CD4-positive, alpha-beta T cell (primary cell): ENCODE measurements around the gene PKD2. TPM values are rescaled to one million over a fixed set of nuclear protein-coding genes. Genes with fewer than 3 reads are reported as not detected.

ENCODE experiments used
- ATAC-seq: fragments of 200-7000 bp; cut with Tn5 transposase; one replicate; pipeline ENCODE4 v1.10.0; 2022; ENCODE audit warnings: mild to moderate bottlenecking; ENCODE audit not compliant: poor library complexity
- CTCF ChIA-PET: fragments of 350-600 bp; sonication (Branson Sonifier 250); formaldehyde crosslinking; loops from one replicate; lab custom pipeline; 2021; ENCODE audit warnings: antibody characterized with exemption, inconsistent platforms; lab: Charles Lee
- POLR2A ChIA-PET: fragments of 350-600 bp; sonication (Branson Sonifier 250); formaldehyde crosslinking; loops from one replicate; lab custom pipeline; 2021; ENCODE audit warnings: antibody characterized with exemption, inconsistent platforms; lab: Charles Lee
- DNase-seq, 14 experiments: peaks; one replicate each; pipeline ENCODE4 v3.0.0-alpha.2; 2013 to 2020; ENCODE audit warnings: mixed read lengths in 2 of 14
- H3K27ac ChIP-seq, 2 donors: one replicate each; pipeline versions ENCODE4 v1.5.1 to v1.7.0; 2013; ENCODE audit warnings: low read length in 2 of 2, low read depth in 1 of 2, mild to moderate bottlenecking in 1 of 2
- H3K27me3 ChIP-seq, 2 experiments: 1 replicate in 1 of 2; 2 replicates in 1 of 2; pipeline versions ENCODE4 v1.6.1 to v1.7.0; 2013; ENCODE audit warnings: low read length in 2 of 2, control low read depth in 1 of 2, mild to moderate bottlenecking in 1 of 2, moderate library complexity in 1 of 2; ENCODE audit not compliant: insufficient read depth in 2 of 2, control insufficient read depth in 1 of 2
- H3K36me3 ChIP-seq: one replicate; pipeline ENCODE4 v1.6.1; 2013; ENCODE audit warnings: low read length, control low read depth; ENCODE audit not compliant: insufficient read depth
- H3K4me1 ChIP-seq: one replicate; pipeline ENCODE4 v1.6.1; 2013; ENCODE audit warnings: low read length, control low read depth; ENCODE audit not compliant: insufficient read depth
- H3K4me3 ChIP-seq: one replicate; pipeline ENCODE4 v1.5.1; 2013; ENCODE audit warnings: mild to moderate bottlenecking, low read length, moderate library complexity
- H3K9me3 ChIP-seq, 2 experiments: 1 replicate in 1 of 2; 2 replicates in 1 of 2; pipeline versions ENCODE4 v1.6.1 to v1.7.0; 2013; ENCODE audit warnings: low read length in 2 of 2, mild to moderate bottlenecking in 2 of 2, control low read depth in 1 of 2, moderate library complexity in 1 of 2; ENCODE audit not compliant: control insufficient read depth in 1 of 2, insufficient read depth in 1 of 2
- H3K27ac Mint-ChIP-seq: one replicate; pipeline ENCODE4 v1.8.0; 2020; ENCODE audit warnings: mixed read lengths
- H3K27me3 Mint-ChIP-seq: one replicate; pipeline ENCODE4 v1.8.0; 2021; ENCODE audit warnings: mixed read lengths
- H3K36me3 Mint-ChIP-seq: one replicate; pipeline ENCODE4 v1.8.0; 2021; ENCODE audit warnings: low read depth, mixed read lengths
- H3K4me1 Mint-ChIP-seq: one replicate; pipeline ENCODE4 v1.8.0; 2021; ENCODE audit warnings: low read depth, mixed read lengths
- H3K4me3 Mint-ChIP-seq: one replicate; pipeline ENCODE4 v1.8.0; 2020; ENCODE audit warnings: mild to moderate bottlenecking, mixed read lengths
- H3K9me3 Mint-ChIP-seq: one replicate; pipeline ENCODE4 v1.8.0; 2020; ENCODE audit warnings: mixed read lengths
- intact Hi-C, 2 experiments: fragments of 100-400 bp; cut with DNase I in 1 of 2; cut with micrococcal nuclease in 1 of 2; formaldehyde crosslinking; loops; one replicate each; pipeline versions ENCODE4 v1.15.1 to v1.9.0; 2023 to 2025; cut with DNase I, micrococcal nuclease
- total RNA-seq, 174 experiments: library from RNA in 2 of 174; stranded (reverse) in 2 of 174; gene quantifications; one replicate each; pipeline ENCODE4 v1.2.3 and lab custom pipeline; 2021 to 2026
- TF ChIP-seq, protein P1 (sequence below): fragments of 200-600 bp; IDR thresholded peaks from one replicate; pipeline ENCODE4 v1.8.0; 2022; ENCODE audit warnings: antibody characterized with exemption, mild to moderate bottlenecking

PKD2 gene
- total RNA-seq, 2 experiments from 2014 or later, result 4.1 to 4.3 TPM

DNA sequence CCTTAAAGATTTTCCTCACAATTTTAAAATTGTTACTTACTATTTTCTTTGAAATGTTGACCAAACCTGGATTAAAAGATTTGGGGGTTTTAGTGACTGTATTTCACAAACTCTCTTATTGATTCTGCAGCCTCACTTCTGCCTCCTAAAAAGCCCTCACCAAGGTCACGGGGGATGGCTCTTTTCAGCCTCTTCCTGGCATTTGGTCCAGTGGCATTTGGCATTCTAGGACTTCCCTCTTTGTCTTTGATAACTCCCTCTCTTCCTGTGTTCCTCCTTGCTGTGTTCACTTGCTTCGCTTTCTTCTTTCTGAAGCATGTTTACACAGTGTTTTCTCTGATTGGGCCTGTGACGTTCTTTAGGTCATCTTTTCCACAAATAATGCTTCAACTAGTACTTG lies 21.5 kb downstream of the PKD2 start:
- Mint-ChIP-seq H3K27me3 (no peaks in the 10 kb centered on the region), H3K27ac (no peak overlapping the region), H3K36me3 (peaks cover 20% of the 10 kb centered on the region), H3K4me3 (no peak overlapping the region), H3K4me1 (no peaks in the 10 kb centered on the region), H3K9me3 (peaks cover 8% of the 10 kb centered on the region)
- Histone ChIP-seq H3K4me3 (no peak overlapping the region), H3K27ac (no peak overlapping the region), H3K27me3 (no peaks in the 10 kb centered on the region), H3K4me1 (no peaks in the 10 kb centered on the region), H3K36me3 (peaks cover 3% of the 10 kb centered on the region), H3K9me3 (peaks cover 0 to 16% of the 10 kb centered on the region in 2 experiments)
- ChIA-PET CTCF (no interaction called here), POLR2A (no interaction called here)
- TF ChIP-seq, protein P1, sequence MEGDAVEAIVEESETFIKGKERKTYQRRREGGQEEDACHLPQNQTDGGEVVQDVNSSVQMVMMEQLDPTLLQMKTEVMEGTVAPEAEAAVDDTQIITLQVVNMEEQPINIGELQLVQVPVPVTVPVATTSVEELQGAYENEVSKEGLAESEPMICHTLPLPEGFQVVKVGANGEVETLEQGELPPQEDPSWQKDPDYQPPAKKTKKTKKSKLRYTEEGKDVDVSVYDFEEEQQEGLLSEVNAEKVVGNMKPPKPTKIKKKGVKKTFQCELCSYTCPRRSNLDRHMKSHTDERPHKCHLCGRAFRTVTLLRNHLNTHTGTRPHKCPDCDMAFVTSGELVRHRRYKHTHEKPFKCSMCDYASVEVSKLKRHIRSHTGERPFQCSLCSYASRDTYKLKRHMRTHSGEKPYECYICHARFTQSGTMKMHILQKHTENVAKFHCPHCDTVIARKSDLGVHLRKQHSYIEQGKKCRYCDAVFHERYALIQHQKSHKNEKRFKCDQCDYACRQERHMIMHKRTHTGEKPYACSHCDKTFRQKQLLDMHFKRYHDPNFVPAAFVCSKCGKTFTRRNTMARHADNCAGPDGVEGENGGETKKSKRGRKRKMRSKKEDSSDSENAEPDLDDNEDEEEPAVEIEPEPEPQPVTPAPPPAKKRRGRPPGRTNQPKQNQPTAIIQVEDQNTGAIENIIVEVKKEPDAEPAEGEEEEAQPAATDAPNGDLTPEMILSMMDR, result no peak
- ATAC-seq (no peak), DNase-seq (no peak)
- intact Hi-C loops, result no loop called here

DNA sequence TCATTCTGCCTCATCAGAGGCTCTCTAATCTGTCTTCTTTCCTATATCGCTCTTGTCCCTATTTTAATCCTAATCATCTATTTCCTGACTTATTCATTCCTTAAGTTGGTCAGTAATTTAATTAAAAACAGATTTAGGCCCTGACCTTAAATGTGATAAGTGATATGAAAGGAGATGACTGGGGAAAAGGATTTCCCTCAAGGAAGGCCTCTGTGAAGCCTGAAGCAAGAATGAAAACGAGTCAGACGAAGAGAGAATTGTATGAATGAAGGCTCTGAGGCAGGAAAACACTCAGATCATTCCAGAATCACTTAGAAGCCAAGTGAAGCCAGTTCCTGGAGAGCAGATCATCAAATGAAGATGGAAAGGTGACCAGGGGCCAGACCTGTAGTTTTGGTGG lies 22.1 kb downstream of the PKD2 start:
- Mint-ChIP-seq H3K4me1 (no peaks in the 10 kb centered on the region), H3K27me3 (no peaks in the 10 kb centered on the region), H3K27ac (no peak overlapping the region), H3K9me3 (peaks cover 8% of the 10 kb centered on the region), H3K36me3 (peaks cover 17% of the 10 kb centered on the region), H3K4me3 (no peak overlapping the region)
- Histone ChIP-seq H3K9me3 (peaks cover 0 to 16% of the 10 kb centered on the region in 2 experiments), H3K27ac (no peak overlapping the region), H3K36me3 (peaks cover 3% of the 10 kb centered on the region), H3K4me3 (no peak overlapping the region), H3K27me3 (no peaks in the 10 kb centered on the region), H3K4me1 (no peaks in the 10 kb centered on the region)
- ChIA-PET CTCF (no interaction called here), POLR2A (no interaction called here)
- DNase-seq (no peak), ATAC-seq (no peak)
- TF ChIP-seq, protein P1, result no peak
- intact Hi-C loops, result no loop called here

DNA sequence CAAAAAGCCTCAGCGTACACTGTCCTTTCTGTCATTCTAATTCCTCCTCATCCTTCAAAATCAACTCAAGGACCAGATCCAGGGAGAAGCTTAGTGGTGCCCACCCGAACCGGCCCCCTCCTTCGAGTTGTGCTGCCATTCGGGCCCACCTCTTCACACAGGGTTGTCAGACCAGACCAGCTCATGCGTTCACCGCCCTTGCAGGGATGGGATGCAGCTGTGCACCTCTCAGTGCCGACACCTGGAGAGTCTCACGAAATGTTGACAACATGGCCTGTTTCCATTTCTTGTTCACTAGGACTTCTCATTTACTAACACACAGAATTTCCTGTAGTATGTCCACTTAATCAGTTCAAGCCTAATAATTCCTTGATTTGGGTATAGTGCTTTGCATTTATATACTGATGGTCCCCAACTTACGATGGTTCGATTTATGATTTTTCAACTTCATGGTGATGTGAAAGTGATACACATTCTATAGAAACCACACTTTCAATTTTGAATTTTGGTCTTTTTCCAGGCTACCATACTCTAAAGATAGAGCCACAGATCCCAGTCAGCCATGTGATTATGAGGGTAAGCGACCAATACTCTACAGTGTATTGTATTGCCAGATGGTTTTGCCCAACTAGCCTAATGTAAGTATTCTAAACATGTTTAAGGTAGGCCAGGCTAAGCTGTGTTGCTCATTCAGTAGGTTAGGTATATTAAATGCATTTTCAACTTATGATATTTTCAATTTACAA lies 23.3 kb downstream of the PKD2 start:
- Mint-ChIP-seq H3K4me1 (no peaks in the 10 kb centered on the region), H3K4me3 (no peak overlapping the region), H3K36me3 (peaks cover 23% of the 10 kb centered on the region), H3K27ac (no peak overlapping the region), H3K9me3 (peaks cover 6% of the 10 kb centered on the region), H3K27me3 (no peaks in the 10 kb centered on the region)
- POLR2A ChIA-PET, result no interaction called here
- Histone ChIP-seq H3K9me3 (peaks cover 0 to 8% of the 10 kb centered on the region in 2 experiments), H3K27ac (no peak overlapping the region), H3K4me3 (no peak overlapping the region), H3K4me1 (no peaks in the 10 kb centered on the region), H3K36me3 (peaks cover 3% of the 10 kb centered on the region), H3K27me3 (no peaks in the 10 kb centered on the region)
- DNase-seq (no peak), ATAC-seq (no peak)
- TF ChIP-seq, protein P1, result no peak
- CTCF ChIA-PET, result interaction anchor here (0.6 to 3.1 kb wide), 2 partner anchors 69 to 181 kb away, joined by 3 to 28 read pairs; no protein-coding TSS in a partner anchor
- intact Hi-C loops, result loop anchor here in 1 of 2 experiments (5.0 kb wide), 1 partner anchor 487 kb away; no protein-coding TSS in a partner anchor
